Smooth muscle cell (in vitro differentiated cells): Measurements from ENCODE around the gene TMEM178B. TPM values are rescaled to one million over a fixed set of nuclear protein-coding genes. Genes with fewer than 3 reads are reported as not detected.
"Not testable (repeated sequence)": the region's sequence is repeated elsewhere in the genome, so short reads cannot be mapped to it uniquely, and the experiment has no call there.

ENCODE experiments used
- DNase-seq: peaks from one replicate; lab custom pipeline; 2025; ENCODE audit not compliant: unreplicated experiment; lab: John Stamatoyannopoulos, UW
- H2AFZ ChIP-seq: fragments of 200-600 bp; sonication (generic); 2 replicates; pipeline ENCODE4 v1.6.0; 2016; ENCODE audit warnings: antibody characterized with exemption, low read depth, mild to moderate bottlenecking
- H3F3A ChIP-seq: fragments of 200-600 bp; sonication (generic); 2 replicates; pipeline ENCODE4 v1.6.0; 2017; ENCODE audit warnings: antibody characterized with exemption, low read depth
- H3K27ac ChIP-seq: fragments of 200-600 bp; sonication (generic); 2 replicates; pipeline ENCODE4 v1.5.1; 2016; ENCODE audit warnings: low read depth, mild to moderate bottlenecking
- H3K27me3 ChIP-seq: fragments of 200-600 bp; sonication (generic); 2 replicates; pipeline ENCODE4 v1.6.1; 2016; ENCODE audit warnings: low read depth, mild to moderate bottlenecking
- H3K36me3 ChIP-seq: fragments of 200-600 bp; sonication (generic); 2 replicates; pipeline ENCODE4 v1.5.1; 2016; ENCODE audit warnings: low read depth
- H3K4me1 ChIP-seq: fragments of 200-600 bp; sonication (generic); 2 replicates; pipeline ENCODE4 v1.5.1; 2016; ENCODE audit warnings: low read depth
- H3K4me2 ChIP-seq: fragments of 200-600 bp; sonication (generic); 2 replicates; pipeline ENCODE4 v1.6.0; 2016; ENCODE audit warnings: mild to moderate bottlenecking
- H3K4me3 ChIP-seq: fragments of 200-600 bp; sonication (generic); 2 replicates; pipeline ENCODE4 v1.5.1; 2016; ENCODE audit warnings: mild to moderate bottlenecking
- H3K79me2 ChIP-seq: fragments of 200-600 bp; sonication (generic); 2 replicates; pipeline ENCODE4 v1.6.0; 2016; ENCODE audit warnings: low read depth, mild to moderate bottlenecking
- H3K9ac ChIP-seq: fragments of 200-600 bp; sonication (generic); 2 replicates; pipeline ENCODE4 v1.6.0; 2016; ENCODE audit warnings: low read depth
- H3K9me3 ChIP-seq: fragments of 200-600 bp; sonication (generic); replicated peaks from 2 replicates; pipeline ENCODE4 v1.5.1; 2016; ENCODE audit warnings: low read depth
- H4K20me1 ChIP-seq: fragments of 200-600 bp; sonication (generic); 2 replicates; pipeline ENCODE4 v1.6.0; 2016; ENCODE audit warnings: low read depth
- WGBS: methylation state at CpG from one replicate; pipeline ENCODE4 v1.1.7; 2016; ENCODE audit warnings: low lambda C conversion rate; 5-methylcytosine and 5-hydroxymethylcytosine counted together
- polyA plus RNA-seq: library from polyadenylated mRNA; unstranded; fragments of >200 nt; fragmentation: Nextera tagmentation; extraction: Ambion mirVana; gene quantifications from 2 replicates; pipeline ENCODE4 v1.2.1, GENCODE V29; 2016
- total RNA-seq: library from RNA; depleted of rRNA; stranded (reverse); fragments of >200 nt; gene quantifications from 2 replicates; pipeline ENCODE4 v1.2.3, GENCODE V29; 2014
- TF ChIP-seq, protein P1 (sequence below): fragments of 200-600 bp; sonication (generic); IDR thresholded peaks from 2 replicates; pipeline ENCODE4 v1.5.1; 2017; ENCODE audit warnings: borderline replicate concordance, mild to moderate bottlenecking, antibody characterized with exemption; ENCODE audit not compliant: insufficient read depth, poor library complexity, severe bottlenecking

TMEM178B gene
- total and polyA plus RNA-seq, 2 experiments from 2014 or later, result 0.72 TPM; not detected in 1

DNA sequence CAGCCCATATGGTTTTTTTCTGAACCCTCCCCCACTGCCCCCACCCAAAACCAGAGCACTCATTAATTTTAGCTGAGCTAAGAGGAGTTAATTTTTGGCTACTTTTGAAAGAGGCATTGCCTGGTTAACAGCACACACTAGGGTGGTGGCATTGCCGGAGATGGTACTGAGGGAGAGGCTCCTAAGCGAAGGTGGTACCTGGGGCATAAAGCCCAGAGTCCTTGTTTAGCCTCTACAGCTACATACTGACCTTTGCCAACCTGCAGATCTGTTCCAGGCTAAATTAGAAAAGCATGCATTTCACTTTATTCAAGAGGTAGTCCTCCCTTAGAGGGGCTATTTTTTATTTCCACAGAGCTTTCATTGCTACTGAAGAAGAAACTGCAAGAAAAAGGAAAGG lies 304.5 kb downstream of the TMEM178B start:
- 93% methylated on average over 2 of the region's 2 CpGs for WGBS
- TF ChIP-seq, protein P1, sequence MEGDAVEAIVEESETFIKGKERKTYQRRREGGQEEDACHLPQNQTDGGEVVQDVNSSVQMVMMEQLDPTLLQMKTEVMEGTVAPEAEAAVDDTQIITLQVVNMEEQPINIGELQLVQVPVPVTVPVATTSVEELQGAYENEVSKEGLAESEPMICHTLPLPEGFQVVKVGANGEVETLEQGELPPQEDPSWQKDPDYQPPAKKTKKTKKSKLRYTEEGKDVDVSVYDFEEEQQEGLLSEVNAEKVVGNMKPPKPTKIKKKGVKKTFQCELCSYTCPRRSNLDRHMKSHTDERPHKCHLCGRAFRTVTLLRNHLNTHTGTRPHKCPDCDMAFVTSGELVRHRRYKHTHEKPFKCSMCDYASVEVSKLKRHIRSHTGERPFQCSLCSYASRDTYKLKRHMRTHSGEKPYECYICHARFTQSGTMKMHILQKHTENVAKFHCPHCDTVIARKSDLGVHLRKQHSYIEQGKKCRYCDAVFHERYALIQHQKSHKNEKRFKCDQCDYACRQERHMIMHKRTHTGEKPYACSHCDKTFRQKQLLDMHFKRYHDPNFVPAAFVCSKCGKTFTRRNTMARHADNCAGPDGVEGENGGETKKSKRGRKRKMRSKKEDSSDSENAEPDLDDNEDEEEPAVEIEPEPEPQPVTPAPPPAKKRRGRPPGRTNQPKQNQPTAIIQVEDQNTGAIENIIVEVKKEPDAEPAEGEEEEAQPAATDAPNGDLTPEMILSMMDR, result no peak
- DNase-seq, result no peak
- no peaks in the 10 kb centered on the region for H3K79me2 ChIP-seq
- no peak overlapping the region for H3K9ac ChIP-seq
- H3K27ac ChIP-seq, result no peak overlapping the region
- no peak overlapping the region for H3K4me2 ChIP-seq
- H3K4me1 ChIP-seq, result no peaks in the 10 kb centered on the region
- no peaks in the 10 kb centered on the region for H3K9me3 ChIP-seq
- no peaks in the 10 kb centered on the region for H3K27me3 ChIP-seq
- H2AFZ ChIP-seq, result no peak overlapping the region
- no peaks in the 10 kb centered on the region for H4K20me1 ChIP-seq
- no peaks in the 10 kb centered on the region for H3F3A ChIP-seq
- H3K36me3 ChIP-seq, result no peaks in the 10 kb centered on the region
- H3K4me3 ChIP-seq, result no peak overlapping the region

DNA sequence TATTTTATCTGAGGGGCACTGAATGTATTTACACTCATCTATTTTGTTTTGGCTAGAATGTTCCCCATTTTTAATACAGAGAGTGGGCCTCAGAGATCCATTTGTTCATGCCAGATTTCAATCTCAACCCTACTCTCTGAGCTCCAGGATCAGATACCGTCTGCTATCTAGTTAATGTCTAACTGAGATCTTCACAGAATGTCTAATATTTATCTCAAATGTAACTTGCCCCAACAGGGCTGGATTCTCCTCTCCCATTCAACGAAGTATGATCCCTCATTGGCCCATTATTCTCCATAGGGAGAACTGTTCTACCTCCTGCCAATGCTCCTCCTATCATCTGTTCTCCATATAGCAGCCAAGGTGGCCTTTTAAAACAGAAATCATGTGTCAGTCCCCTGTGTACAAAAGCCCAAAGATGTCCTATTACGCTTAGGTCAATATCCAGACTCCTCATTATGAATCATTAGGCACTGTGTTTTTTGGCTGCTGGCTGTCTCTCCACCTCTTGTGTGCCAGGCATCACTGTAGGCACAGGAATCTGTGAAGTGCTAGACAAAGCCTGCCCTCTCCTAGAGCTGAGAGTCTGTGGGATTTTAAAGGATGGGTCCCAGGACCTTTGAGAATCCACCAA lies 308.0 kb downstream of the TMEM178B start:
- H3K4me2 ChIP-seq, result no peak overlapping the region
- WGBS, result 82% methylated on average over 3 of the region's 3 CpGs
- no peaks in the 10 kb centered on the region for H3K4me1 ChIP-seq
- no peak overlapping the region for H2AFZ ChIP-seq
- H3K9ac ChIP-seq, result no peak overlapping the region
- no peaks in the 10 kb centered on the region for H3K79me2 ChIP-seq
- TF ChIP-seq, protein P1, result no peak
- H3F3A ChIP-seq, result no peaks in the 10 kb centered on the region
- no peak for DNase-seq
- no peak overlapping the region for H3K4me3 ChIP-seq
- H3K36me3 ChIP-seq, result no peaks in the 10 kb centered on the region
- no peaks in the 10 kb centered on the region for H3K27me3 ChIP-seq
- H3K27ac ChIP-seq, result no peak overlapping the region
- H3K9me3 ChIP-seq, result no peaks in the 10 kb centered on the region
- no peaks in the 10 kb centered on the region for H4K20me1 ChIP-seq

GRCh38 chr7:141383356-141383755 lies 309.5 kb downstream of the TMEM178B start:
- not testable (repeated sequence) for H3K9me3 ChIP-seq, H3K36me3 ChIP-seq, H3K4me3 ChIP-seq, H2AFZ ChIP-seq, H3K9ac ChIP-seq, H3K79me2 ChIP-seq, H4K20me1 ChIP-seq, H3K27ac ChIP-seq, DNase-seq, H3F3A ChIP-seq, H3K27me3 ChIP-seq, H3K4me1 ChIP-seq, H3K4me2 ChIP-seq
- 97% methylated on average over 3 of the region's 3 CpGs for WGBS

DNA sequence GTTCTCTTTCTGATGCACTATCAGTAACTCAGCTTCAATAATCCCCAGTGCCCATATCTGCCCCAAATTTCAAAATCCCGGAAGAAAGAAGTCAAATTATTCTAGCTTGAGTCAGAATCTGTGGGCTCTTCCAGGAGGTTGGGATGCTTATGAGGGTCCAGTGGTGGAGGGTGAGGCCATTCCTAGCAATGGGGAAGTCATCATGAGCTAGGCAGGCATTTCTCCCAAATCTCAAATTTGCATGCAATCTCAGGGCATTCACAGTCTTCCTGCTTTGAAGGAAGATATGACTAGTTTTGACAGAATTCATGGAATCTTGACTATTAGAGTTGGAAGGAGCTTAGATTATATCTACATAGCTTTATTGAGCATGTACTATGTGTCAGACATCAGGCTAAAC lies 313.0 kb downstream of the TMEM178B start:
- Histone ChIP-seq H4K20me1 (no peaks in the 10 kb centered on the region), H3K27me3 (no peaks in the 10 kb centered on the region), H3K4me1 (no peaks in the 10 kb centered on the region), H3K79me2 (no peaks in the 10 kb centered on the region), H3K36me3 (no peaks in the 10 kb centered on the region), H3K4me3 (no peak overlapping the region), H2AFZ (no peak overlapping the region), H3F3A (no peaks in the 10 kb centered on the region), H3K9ac (no peak overlapping the region), H3K4me2 (no peak overlapping the region), H3K9me3 (no peaks in the 10 kb centered on the region), H3K27ac (no peak overlapping the region)
- TF ChIP-seq, protein P1, result no peak
- 77% methylated on average over 1 of the region's 1 CpG for WGBS
- no peak for DNase-seq
